ENCODE results near the gene ZNF768. TPM values are rescaled to one million over a fixed set of nuclear protein-coding genes. Genes with fewer than 3 reads are reported as not detected.

Gene ZNF768
- total and polyA plus RNA-seq, 2 of the 13 experiments (the other 11 are each of a cell fraction or from before 2014, with no cell fraction given): 26.7 to 34.4 TPM

DNA sequence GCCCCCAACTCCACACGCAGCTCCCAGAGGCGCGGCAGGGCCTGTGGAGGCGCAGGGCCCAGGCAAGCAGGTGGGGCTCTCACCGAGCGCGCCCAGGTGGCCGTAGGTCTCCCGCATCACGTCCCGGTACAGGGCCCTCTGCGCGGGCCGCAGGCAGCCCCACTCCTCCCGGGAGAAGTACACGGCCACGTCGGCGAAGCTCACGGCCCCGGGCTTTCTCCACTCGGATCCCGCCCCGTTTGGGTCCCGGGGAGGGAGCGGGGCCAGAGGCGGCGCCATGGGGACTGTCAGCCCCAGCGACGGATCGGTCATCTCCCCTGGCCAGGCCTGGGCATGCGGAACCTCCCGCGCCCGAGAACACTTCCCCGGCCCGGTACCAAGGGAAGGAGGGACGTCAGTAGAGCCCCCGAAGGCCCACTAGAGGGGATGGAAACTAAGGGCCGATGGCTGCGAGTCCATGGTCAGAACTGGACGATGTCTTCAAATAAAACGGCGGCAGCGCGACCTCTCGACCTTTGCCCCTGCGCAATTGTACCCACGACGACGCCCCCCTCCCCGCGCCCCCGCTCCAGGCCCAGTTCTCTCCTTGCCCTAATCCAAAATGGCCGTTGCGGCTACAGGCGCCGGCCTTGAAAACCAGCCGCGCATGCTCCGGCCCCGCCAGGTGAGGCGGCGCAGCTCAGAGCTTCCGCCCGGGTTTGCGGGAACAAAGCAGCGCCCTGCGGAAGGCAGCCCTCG, 8.2 kb upstream of the ZNF768 start, which contains the start of gene ZNF747 (continued):
- TF ChIP-seq, protein P1, sequence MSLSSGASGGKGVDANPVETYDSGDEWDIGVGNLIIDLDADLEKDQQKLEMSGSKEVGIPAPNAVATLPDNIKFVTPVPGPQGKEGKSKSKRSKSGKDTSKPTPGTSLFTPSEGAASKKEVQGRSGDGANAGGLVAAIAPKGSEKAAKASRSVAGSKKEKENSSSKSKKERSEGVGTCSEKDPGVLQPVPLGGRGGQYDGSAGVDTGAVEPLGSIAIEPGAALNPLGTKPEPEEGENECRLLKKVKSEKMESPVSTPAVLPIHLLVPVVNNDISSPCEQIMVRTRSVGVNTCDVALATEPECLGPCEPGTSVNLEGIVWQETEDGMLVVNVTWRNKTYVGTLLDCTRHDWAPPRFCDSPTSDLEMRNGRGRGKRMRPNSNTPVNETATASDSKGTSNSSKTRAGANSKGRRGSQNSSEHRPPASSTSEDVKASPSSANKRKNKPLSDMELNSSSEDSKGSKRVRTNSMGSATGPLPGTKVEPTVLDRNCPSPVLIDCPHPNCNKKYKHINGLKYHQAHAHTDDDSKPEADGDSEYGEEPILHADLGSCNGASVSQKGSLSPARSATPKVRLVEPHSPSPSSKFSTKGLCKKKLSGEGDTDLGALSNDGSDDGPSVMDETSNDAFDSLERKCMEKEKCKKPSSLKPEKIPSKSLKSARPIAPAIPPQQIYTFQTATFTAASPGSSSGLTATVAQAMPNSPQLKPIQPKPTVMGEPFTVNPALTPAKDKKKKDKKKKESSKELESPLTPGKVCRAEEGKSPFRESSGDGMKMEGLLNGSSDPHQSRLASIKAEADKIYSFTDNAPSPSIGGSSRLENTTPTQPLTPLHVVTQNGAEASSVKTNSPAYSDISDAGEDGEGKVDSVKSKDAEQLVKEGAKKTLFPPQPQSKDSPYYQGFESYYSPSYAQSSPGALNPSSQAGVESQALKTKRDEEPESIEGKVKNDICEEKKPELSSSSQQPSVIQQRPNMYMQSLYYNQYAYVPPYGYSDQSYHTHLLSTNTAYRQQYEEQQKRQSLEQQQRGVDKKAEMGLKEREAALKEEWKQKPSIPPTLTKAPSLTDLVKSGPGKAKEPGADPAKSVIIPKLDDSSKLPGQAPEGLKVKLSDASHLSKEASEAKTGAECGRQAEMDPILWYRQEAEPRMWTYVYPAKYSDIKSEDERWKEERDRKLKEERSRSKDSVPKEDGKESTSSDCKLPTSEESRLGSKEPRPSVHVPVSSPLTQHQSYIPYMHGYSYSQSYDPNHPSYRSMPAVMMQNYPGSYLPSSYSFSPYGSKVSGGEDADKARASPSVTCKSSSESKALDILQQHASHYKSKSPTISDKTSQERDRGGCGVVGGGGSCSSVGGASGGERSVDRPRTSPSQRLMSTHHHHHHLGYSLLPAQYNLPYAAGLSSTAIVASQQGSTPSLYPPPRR (CRISPR knock-in tag; IDR thresholded peaks at IDR 0.05; ENCODE audit: borderline replicate concordance): no peak
- TF ChIP-seq ZEB1 (IDR thresholded peaks at IDR 0.05; ENCODE audit: insufficient replicate concordance, low read depth) (peak; percentile 97), ZNF101 (CRISPR knock-in tag; IDR thresholded peaks at IDR 0.05; ENCODE audit: borderline replicate concordance, low read depth) (no peak; the same call in 1 of the 2 replicates), GTF2F1 (IDR thresholded peaks at IDR 0.05; ENCODE audit: low read length) (no peak), ZNF530 (CRISPR knock-in tag; IDR thresholded peaks at IDR 0.05; ENCODE audit: low read depth) (no peak), MAFF (IDR thresholded peaks at IDR 0.05; ENCODE audit: low read depth, low read length) (no peak), SKI (IDR thresholded peaks at IDR 0.05; ENCODE audit: partially characterized antibody) (peak; percentile 41), MIER3 (CRISPR knock-in tag; IDR thresholded peaks at IDR 0.05; ENCODE audit: borderline replicate concordance) (no peak), FIP1L1 (IDR thresholded peaks at IDR 0.05; ENCODE audit: borderline replicate concordance, insufficient read depth, low read depth, low read length) (peak; percentile 28; the same call in 1 of the 2 replicates), ZBTB3 (CRISPR knock-in tag; IDR thresholded peaks at IDR 0.05; ENCODE audit: borderline replicate concordance, low read depth) (no peak), ZSCAN31 (CRISPR knock-in tag; IDR thresholded peaks at IDR 0.05; ENCODE audit: low read depth) (peak; percentile 98), MIXL1 (CRISPR knock-in tag; IDR thresholded peaks at IDR 0.05) (peak; percentile 77), GABPB1 (CRISPR knock-in tag; IDR thresholded peaks at IDR 0.05) (peak; percentile 95), ZNF331 (CRISPR knock-in tag; IDR thresholded peaks at IDR 0.05) (peak; percentile 72; the same call in 1 of the 2 replicates), KLF9 (CRISPR knock-in tag; IDR thresholded peaks at IDR 0.05; ENCODE audit: low read depth) (peak; percentile 39; the same call in 1 of the 2 replicates), ZNF160 (CRISPR knock-in tag; IDR thresholded peaks at IDR 0.05) (peak; percentile 36; the same call in 1 of the 2 replicates)
- TF ChIP-seq, protein P2, sequence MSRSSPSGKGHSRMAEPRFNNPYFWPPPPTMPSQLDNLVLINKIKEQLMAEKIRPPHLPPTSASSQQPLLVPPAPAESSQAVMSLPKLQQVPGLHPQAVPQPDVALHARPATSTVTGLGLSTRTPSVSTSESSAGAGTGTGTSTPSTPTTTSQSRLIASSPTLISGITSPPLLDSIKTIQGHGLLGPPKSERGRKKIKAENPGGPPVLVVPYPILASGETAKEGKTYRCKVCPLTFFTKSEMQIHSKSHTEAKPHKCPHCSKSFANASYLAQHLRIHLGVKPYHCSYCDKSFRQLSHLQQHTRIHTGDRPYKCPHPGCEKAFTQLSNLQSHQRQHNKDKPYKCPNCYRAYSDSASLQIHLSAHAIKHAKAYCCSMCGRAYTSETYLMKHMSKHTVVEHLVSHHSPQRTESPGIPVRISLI (CRISPR knock-in tag; IDR thresholded peaks at IDR 0.05; ENCODE audit: borderline replicate concordance): no peak; the same call in 1 of the 2 replicates
- TF ChIP-seq, protein P3, sequence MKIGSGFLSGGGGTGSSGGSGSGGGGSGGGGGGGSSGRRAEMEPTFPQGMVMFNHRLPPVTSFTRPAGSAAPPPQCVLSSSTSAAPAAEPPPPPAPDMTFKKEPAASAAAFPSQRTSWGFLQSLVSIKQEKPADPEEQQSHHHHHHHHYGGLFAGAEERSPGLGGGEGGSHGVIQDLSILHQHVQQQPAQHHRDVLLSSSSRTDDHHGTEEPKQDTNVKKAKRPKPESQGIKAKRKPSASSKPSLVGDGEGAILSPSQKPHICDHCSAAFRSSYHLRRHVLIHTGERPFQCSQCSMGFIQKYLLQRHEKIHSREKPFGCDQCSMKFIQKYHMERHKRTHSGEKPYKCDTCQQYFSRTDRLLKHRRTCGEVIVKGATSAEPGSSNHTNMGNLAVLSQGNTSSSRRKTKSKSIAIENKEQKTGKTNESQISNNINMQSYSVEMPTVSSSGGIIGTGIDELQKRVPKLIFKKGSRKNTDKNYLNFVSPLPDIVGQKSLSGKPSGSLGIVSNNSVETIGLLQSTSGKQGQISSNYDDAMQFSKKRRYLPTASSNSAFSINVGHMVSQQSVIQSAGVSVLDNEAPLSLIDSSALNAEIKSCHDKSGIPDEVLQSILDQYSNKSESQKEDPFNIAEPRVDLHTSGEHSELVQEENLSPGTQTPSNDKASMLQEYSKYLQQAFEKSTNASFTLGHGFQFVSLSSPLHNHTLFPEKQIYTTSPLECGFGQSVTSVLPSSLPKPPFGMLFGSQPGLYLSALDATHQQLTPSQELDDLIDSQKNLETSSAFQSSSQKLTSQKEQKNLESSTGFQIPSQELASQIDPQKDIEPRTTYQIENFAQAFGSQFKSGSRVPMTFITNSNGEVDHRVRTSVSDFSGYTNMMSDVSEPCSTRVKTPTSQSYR (CRISPR knock-in tag; IDR thresholded peaks at IDR 0.05; ENCODE audit: borderline replicate concordance): no peak
- TF ChIP-seq, protein P4, sequence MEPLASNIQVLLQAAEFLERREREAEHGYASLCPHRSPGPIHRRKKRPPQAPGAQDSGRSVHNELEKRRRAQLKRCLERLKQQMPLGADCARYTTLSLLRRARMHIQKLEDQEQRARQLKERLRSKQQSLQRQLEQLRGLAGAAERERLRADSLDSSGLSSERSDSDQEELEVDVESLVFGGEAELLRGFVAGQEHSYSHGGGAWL (CRISPR knock-in tag; IDR thresholded peaks at IDR 0.05): peak; percentile 79

Measured in HepG2 (cell line).